ENCODE data around the gene CKAP2. TPM values are rescaled to one million over a fixed set of nuclear protein-coding genes. Genes with fewer than 3 reads are reported as not detected.
"Not testable (repeated sequence)": the region's sequence is repeated elsewhere in the genome, so short reads cannot be mapped to it uniquely, and the experiment has no call there.

Gene CKAP2
- total and polyA plus RNA-seq, 4 donors = 2.0 to 19.2 (median 4.7) TPM

DNA sequence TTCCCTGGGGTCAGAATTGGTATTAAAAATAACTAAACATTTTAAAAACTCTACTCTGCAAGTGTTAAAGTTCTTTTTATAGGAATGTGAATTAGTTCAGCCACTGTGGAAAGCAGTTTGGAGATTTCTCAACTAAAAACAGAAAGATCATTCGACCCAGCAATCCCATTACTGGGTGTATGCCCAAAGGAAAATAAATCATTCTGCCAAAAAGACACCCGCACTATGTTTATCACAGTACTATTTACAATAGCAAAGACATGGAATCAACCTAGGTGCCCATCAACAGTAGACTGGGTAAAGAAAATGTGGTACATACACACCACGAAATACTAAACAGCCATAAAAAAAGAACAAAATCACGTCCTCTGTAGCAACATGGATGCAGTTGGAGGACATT lies 48.6 kb upstream of the CKAP2 start:
- H3K4me3 ChIP-seq = no peak overlapping the region

GRCh38 chr13:52407436-52407835 lies 47.8 kb upstream of the CKAP2 start:
- H3K36me3 ChIP-seq (ENCODE audit: control insufficient read depth in 4 of 4, insufficient read depth in 4 of 4, low read length in 4 of 4); H3K9ac ChIP-seq (ENCODE audit: insufficient read depth in 1 of 2, low read length in 2 of 2); DNase-seq; ATAC-seq (ENCODE audit: insufficient read depth, low FRiP score); H3K9me3 ChIP-seq (ENCODE audit: control insufficient read depth in 4 of 4, insufficient read depth in 3 of 4, low read length in 3 of 4); H3K4me3 ChIP-seq; H3K27ac ChIP-seq (ENCODE audit: low read depth in 1 of 2, low read length in 1 of 2): not testable (repeated sequence)
- Histone ChIP-seq H3K4me1 (ENCODE audit: control insufficient read depth in 5 of 5, insufficient read depth in 5 of 5, low read length in 5 of 5) (peaks cover 0 to 10% (median 3%) of the 10 kb centered on the region in 5 donors), H3K27me3 (ENCODE audit: control insufficient read depth in 3 of 3, insufficient read depth in 3 of 3, low read length in 2 of 3) (peaks cover 0 to 17% (median 11%) of the 10 kb centered on the region in 3 donors)
- 97% methylated on average over 12 of the region's 12 CpGs for WGBS, 2 donors

More for the DNA sequence above, 48.6 kb upstream of the CKAP2 start:
- H3K4me1 ChIP-seq (ENCODE audit: control insufficient read depth in 5 of 5, insufficient read depth in 5 of 5, low read length in 5 of 5) = peaks cover 0 to 10% (median 3%) of the 10 kb centered on the region in 5 donors
- H3K36me3 ChIP-seq (ENCODE audit: control insufficient read depth in 4 of 4, insufficient read depth in 4 of 4, low read length in 4 of 4) = peaks cover 0 to 7% (median 3%) of the 10 kb centered on the region in 4 donors
- peaks cover 0 to 2% (median 0%) of the 10 kb centered on the region in 4 donors for H3K9me3 ChIP-seq (ENCODE audit: control insufficient read depth in 4 of 4, insufficient read depth in 3 of 4, low read length in 3 of 4)
- no peak for DNase-seq
- H3K27ac ChIP-seq (ENCODE audit: low read depth in 1 of 2, low read length in 1 of 2) = peak overlapping the region in 1 of 2 donors; percentile 23
- 59 to 71% methylated on average over 4 of the region's 4 CpGs for WGBS, 2 donors
- H3K27me3 ChIP-seq (ENCODE audit: control insufficient read depth in 3 of 3, insufficient read depth in 3 of 3, low read length in 2 of 3) = peaks cover 0 to 17% (median 11%) of the 10 kb centered on the region in 3 donors
- no peak for ATAC-seq (ENCODE audit: insufficient read depth, low FRiP score)
- no peak overlapping the region for H3K9ac ChIP-seq (ENCODE audit: insufficient read depth in 1 of 2, low read length in 2 of 2)
- TF ChIP-seq CTCF (IDR thresholded peaks at IDR 0.05; ENCODE audit: control extremely low read depth, extremely low read depth) = no peak

DNA sequence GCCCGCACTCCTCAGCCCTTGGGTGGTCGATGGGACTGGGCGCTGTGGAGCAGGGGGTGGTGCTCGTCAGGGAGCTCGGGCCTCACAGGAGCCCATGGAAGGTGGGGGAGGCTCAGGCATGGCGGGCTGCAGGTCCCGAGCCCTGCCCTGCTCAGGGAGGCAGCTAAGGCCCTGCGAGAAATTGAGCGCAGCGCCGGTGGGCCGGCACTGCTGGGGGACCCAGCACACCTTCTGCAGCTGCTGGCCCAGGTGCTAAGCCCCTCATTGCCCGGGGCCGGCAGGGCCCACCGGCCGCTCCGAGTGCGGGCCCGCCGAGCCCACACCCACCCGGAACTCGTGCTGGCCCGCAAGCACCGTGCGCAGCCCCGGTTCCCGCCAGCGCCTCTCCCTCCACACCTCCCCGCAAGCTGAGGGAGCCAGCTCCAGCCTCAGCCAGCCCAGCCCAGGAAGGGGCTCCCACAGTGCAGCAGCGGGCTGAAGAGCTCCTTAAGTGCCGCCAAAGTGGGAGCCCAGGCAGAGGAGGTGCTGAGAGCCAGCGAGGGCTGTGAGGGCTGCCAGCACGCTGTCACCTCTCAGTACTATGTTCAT lies 47.1 kb upstream of the CKAP2 start:
- 91 to 97% methylated on average over 25 to 33 of the region's 33 CpGs for WGBS, 2 donors
- ATAC-seq (ENCODE audit: insufficient read depth, low FRiP score); DNase-seq: not testable (repeated sequence)

DNA sequence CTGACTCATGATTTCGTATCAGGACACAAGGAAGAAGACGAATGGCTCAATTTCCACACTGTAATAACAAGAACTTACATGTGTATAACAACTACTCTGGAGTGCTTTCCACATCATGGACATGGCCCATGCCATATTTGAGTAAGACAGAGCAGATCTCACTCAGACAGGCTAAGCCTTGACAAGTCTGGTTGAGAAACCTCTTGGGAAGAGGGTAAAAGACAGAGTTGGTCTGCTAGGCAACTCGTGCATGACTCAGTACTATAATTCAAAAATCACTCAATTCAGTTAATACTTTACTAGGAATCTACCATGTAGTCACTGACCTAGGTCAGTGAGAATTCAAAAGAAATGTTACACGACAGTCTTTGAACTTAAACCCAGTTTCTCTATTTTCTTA lies 43.6 kb upstream of the CKAP2 start:
- Histone ChIP-seq H3K27ac (ENCODE audit: low read depth in 1 of 2, low read length in 1 of 2) (no peak overlapping the region), H3K4me3 (no peak overlapping the region), H3K4me1 (ENCODE audit: control insufficient read depth in 5 of 5, insufficient read depth in 5 of 5, low read length in 5 of 5) (peaks cover 0 to 3% (median 0%) of the 10 kb centered on the region in 5 donors), H3K9me3 (ENCODE audit: control insufficient read depth in 4 of 4, insufficient read depth in 3 of 4, low read length in 3 of 4) (peaks cover 0 to 2% (median 0%) of the 10 kb centered on the region in 4 donors), H3K9ac (ENCODE audit: insufficient read depth in 1 of 2, low read length in 2 of 2) (no peak overlapping the region), H3K36me3 (ENCODE audit: control insufficient read depth in 4 of 4, insufficient read depth in 4 of 4, low read length in 4 of 4) (peaks cover 12 to 19% (median 16%) of the 10 kb centered on the region in 4 donors), H3K27me3 (ENCODE audit: control insufficient read depth in 3 of 3, insufficient read depth in 3 of 3, low read length in 2 of 3) (no peaks in the 10 kb centered on the region)
- no peak for TF ChIP-seq CTCF (IDR thresholded peaks at IDR 0.05; ENCODE audit: control extremely low read depth, extremely low read depth)
- 67 to 74% methylated on average over 4 of the region's 4 CpGs for WGBS, 2 donors
- ATAC-seq (ENCODE audit: insufficient read depth, low FRiP score) = peak; percentile 53
- DNase-seq = no peak

More for the DNA sequence above, 47.1 kb upstream of the CKAP2 start:
- not testable (repeated sequence) for H3K36me3 ChIP-seq (ENCODE audit: control insufficient read depth in 4 of 4, insufficient read depth in 4 of 4, low read length in 4 of 4); H3K27ac ChIP-seq (ENCODE audit: low read depth in 1 of 2, low read length in 1 of 2); H3K9ac ChIP-seq (ENCODE audit: insufficient read depth in 1 of 2, low read length in 2 of 2); H3K4me3 ChIP-seq; H3K9me3 ChIP-seq (ENCODE audit: control insufficient read depth in 4 of 4, insufficient read depth in 3 of 4, low read length in 3 of 4)
- Histone ChIP-seq H3K4me1 (ENCODE audit: control insufficient read depth in 5 of 5, insufficient read depth in 5 of 5, low read length in 5 of 5) (peaks cover 0 to 10% (median under 1%) of the 10 kb centered on the region in 5 donors), H3K27me3 (ENCODE audit: control insufficient read depth in 3 of 3, insufficient read depth in 3 of 3, low read length in 2 of 3) (peaks cover 0 to 17% (median 11%) of the 10 kb centered on the region in 3 donors)

Measured in lung (tissue), 12 donors.